IPS DF 6.9 (cell line): ENCODE measurements around the gene DNAI1.

Experiments
- DNase-seq: peaks from one replicate; pipeline ENCODE4 v3.0.0-alpha.2; 2013; ENCODE audit warnings: low read depth, low spot score
- H3K27ac ChIP-seq: one replicate; pipeline ENCODE4 v1.5.1; 2013; ENCODE audit warnings: low read length, control low read depth
- H3K27me3 ChIP-seq: 2 replicates; pipeline ENCODE4 v1.6.1; 2013; ENCODE audit warnings: mild to moderate bottlenecking, low read length; ENCODE audit not compliant: control insufficient read depth, insufficient read depth
- H3K36me3 ChIP-seq: 2 replicates; pipeline ENCODE4 v1.6.1; 2013; ENCODE audit warnings: low read length; ENCODE audit not compliant: control insufficient read depth, insufficient read depth
- H3K4me1 ChIP-seq: 2 replicates; pipeline ENCODE4 v1.6.1; 2013; ENCODE audit warnings: low read length; ENCODE audit not compliant: control insufficient read depth, insufficient read depth
- H3K4me3 ChIP-seq: 2 replicates; pipeline ENCODE4 v1.5.1; 2013; ENCODE audit warnings: mild to moderate bottlenecking, low read length
- H3K9me3 ChIP-seq: 2 replicates; pipeline ENCODE4 v1.6.1; 2013; ENCODE audit warnings: low read length, inconsistent platforms; ENCODE audit not compliant: control insufficient read depth, insufficient read depth
- WGBS: extraction: QIAGEN DNeasy Blood & Tissue Kit; methylation state at CpG from one replicate; pipeline ENCODE4 v1.1.7; 2013; ENCODE audit warnings: mixed read lengths, missing lambda C conversion rate; ENCODE audit not compliant: insufficient read length, insufficient coverage; 5-methylcytosine and 5-hydroxymethylcytosine counted together

The DNAI1 gene

DNA sequence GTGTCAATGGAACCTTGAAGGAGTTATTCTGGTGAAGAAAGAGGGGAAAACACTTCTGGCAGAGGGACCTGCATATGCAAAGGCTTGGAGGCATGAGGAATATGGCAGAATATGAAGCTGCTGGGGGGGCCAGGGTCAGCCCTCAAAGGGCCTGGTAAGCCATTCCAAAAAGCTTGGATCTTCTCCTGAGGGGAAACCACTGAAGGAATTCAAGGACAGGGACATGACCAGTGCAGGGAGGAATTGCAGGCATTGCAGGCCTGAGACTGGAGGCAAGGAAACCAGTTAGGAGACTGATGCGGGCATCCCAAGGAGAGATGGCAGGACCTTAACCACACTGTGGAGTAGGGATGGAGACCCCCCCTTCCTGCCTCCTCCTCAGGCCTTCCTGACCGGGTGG, 42.8 kb downstream of the DNAI1 start:
- Histone ChIP-seq H3K27ac (no peak overlapping the region), H3K36me3 (no peaks in the 10 kb centered on the region), H3K27me3 (no peaks in the 10 kb centered on the region), H3K9me3 (no peaks in the 10 kb centered on the region), H3K4me1 (no peaks in the 10 kb centered on the region; the same call in 1 of the 2 replicates), H3K4me3 (no peak overlapping the region)
- no CpG with 5 or more reads among the region's 2 CpGs for WGBS
- no peak for DNase-seq

DNA sequence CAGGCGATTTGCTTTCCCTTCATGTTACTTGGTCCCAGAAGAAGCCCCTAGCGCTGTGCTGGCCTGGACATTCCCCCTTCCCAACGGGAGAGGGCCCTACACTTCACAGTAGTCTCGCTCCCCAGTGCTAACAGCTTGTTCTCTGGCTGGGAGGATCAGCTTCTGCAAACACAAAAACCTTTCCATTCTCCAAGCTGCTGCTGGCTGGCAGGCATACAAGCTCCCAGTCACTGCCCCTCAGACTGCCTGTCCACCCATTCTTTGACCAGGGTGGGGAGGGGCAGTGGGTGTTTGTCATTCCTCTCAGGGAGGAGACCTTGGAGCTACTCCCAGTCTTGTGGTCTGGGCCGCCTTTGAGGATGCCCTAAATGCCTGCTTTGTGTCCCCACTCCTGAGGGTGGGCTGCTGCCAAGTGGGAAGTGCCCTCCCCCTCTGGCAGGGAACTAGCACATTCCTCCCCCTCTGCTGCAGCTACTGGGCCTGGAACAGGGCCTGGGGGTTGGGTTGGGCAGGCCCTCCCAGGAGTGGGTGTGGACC, 43.4 kb downstream of the DNAI1 start:
- H3K4me3 ChIP-seq: no peak overlapping the region
- no peaks in the 10 kb centered on the region for H3K36me3 ChIP-seq
- H3K27ac ChIP-seq: no peak overlapping the region
- no peaks in the 10 kb centered on the region; the same call in 1 of the 2 replicates for H3K4me1 ChIP-seq
- no peaks in the 10 kb centered on the region for H3K27me3 ChIP-seq
- H3K9me3 ChIP-seq: no peaks in the 10 kb centered on the region
- DNase-seq: no peak
- no CpG with 5 or more reads among the region's 5 CpGs for WGBS

DNA sequence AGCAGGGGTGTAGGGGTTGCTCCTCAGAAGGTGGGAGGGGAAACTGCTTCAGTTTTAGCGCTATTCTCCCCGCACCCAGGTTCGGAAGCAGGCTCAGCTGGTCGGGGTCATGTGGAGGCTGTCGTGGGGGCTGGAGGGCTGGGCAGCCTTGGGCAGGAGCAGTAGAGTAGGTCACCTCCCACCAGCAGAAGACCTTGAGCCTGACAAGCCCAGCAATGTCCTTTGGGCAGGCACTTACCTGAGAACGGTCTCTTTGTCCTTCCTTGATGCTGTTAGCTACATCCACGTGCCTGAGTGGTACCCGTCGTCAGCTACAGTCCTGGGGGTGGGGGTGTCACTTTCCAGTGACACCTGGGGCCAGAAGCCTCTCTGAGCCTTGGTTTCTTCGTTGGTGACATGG, 43.9 kb downstream of the DNAI1 start:
- Histone ChIP-seq H3K27me3 (no peaks in the 10 kb centered on the region), H3K4me1 (no peaks in the 10 kb centered on the region; the same call in 1 of the 2 replicates), H3K4me3 (no peak overlapping the region), H3K36me3 (no peaks in the 10 kb centered on the region), H3K27ac (no peak overlapping the region), H3K9me3 (no peaks in the 10 kb centered on the region)
- WGBS: no CpG with 5 or more reads among the region's 10 CpGs
- no peak for DNase-seq

DNA sequence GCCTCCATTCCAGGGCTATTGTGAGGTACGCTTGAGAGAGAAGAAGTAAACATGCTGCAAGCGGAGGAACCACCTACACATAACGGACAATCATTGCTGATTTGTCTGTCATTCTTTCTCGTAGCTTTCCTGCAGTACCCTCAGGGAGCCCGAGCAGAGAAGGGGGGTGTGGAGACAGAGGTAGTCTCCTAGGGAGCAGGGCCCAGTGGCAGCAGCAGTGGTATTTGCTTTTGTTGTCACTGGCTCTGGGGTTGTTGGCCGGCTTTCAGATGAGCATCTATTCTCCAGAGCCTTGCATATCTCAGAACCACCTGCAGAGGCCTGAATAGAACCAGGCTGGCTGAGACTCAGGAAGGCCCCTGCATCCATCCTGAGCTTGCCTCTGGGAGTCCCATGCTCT, 44.3 kb downstream of the DNAI1 start:
- H3K4me3 ChIP-seq: no peak overlapping the region
- no peaks in the 10 kb centered on the region for H3K27me3 ChIP-seq
- no CpG with 5 or more reads among the region's 6 CpGs for WGBS
- no peaks in the 10 kb centered on the region for H3K36me3 ChIP-seq
- DNase-seq: no peak
- no peaks in the 10 kb centered on the region for H3K9me3 ChIP-seq
- H3K4me1 ChIP-seq: no peaks in the 10 kb centered on the region; the same call in 1 of the 2 replicates
- H3K27ac ChIP-seq: no peak overlapping the region

DNA sequence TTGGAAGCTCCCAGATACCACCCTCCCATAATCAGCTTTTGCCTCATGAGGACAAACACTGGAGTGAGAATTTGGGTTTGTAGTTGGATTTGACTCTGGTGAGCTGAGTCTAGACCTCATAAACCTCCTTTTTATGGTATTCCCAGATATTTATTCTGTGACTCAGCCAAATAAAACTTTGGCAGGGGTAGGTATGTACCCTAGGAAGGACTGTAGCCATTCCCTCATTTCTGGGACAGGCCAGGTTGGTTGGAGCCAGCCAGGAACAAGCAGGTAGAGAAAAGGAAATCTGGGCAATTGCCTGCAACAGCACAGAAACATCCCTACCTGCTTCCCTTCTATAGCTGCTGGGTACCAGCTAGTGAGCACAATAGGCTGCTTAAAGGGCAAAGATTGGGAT, 44.8 kb downstream of the DNAI1 start:
- no peak for DNase-seq
- no peaks in the 10 kb centered on the region for H3K27me3 ChIP-seq
- no peaks in the 10 kb centered on the region for H3K9me3 ChIP-seq
- no peak overlapping the region for H3K27ac ChIP-seq
- H3K4me3 ChIP-seq: no peak overlapping the region
- no peaks in the 10 kb centered on the region for H3K36me3 ChIP-seq
- no peaks in the 10 kb centered on the region; the same call in 1 of the 2 replicates for H3K4me1 ChIP-seq

DNA sequence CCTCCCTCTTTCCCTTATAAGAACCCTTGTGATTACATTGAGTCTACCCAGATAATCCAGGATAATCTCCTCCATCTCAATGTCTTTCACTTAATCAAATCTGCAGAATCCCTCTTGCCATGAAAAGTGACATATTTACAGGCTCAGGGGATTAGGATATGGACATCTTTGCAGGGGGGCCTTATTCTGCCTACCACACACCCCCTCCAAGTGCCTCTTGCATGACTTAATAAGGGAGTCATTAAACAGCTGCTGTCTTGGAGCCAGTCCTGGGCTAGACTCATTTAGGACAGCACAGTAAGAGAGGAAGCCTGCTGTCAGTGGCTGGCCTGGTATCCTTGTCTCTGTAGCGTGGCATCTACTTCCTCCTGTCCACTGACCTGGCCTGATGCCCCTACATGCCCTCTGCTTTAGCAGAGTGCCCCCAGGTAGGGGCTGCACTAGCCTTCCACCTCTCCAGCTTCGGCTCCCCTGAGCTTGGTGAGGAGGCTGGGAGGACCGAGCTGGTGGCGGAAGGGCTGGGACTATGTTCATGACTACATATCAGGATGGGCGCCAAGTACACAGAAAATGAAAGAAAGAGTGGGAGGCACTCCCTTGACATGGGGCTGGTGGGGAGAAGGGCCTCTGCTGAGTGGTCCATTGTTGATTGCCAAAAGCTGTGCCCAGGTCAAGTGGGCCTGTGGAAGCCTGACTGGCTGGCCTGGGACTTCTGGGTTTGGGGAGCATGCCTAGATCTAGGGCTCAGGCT, 46.9 kb downstream of the DNAI1 start:
- WGBS: no CpG with 5 or more reads among the region's 5 CpGs
- DNase-seq: no peak

DNA sequence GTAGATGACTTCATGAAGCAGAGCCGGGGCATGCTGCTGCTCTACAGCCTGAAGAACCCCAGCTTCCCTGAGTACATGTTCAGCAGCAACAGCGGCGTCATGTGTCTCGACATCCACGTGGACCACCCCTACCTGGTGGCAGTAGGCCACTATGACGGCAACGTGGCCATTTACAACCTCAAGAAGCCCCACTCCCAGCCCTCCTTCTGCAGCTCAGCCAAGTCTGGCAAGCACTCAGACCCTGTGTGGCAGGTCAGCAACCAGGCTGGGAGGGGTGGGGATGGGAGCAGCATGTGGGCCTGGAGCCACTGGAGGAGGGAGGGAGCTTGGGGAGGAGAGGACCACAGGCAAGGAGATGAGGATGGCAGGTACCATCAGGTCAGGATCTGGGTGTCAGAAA, 48.0 kb downstream of the DNAI1 start:
- no CpG with 5 or more reads among the region's 7 CpGs for WGBS

More for the DNA sequence above, 46.9 kb downstream of the DNAI1 start:
- Histone ChIP-seq H3K4me1 (peaks cover 1% of the 10 kb centered on the region; the same call in 1 of the 2 replicates), H3K9me3 (no peaks in the 10 kb centered on the region), H3K4me3 (no peak overlapping the region), H3K36me3 (no peaks in the 10 kb centered on the region), H3K27ac (no peak overlapping the region), H3K27me3 (no peaks in the 10 kb centered on the region)

DNA sequence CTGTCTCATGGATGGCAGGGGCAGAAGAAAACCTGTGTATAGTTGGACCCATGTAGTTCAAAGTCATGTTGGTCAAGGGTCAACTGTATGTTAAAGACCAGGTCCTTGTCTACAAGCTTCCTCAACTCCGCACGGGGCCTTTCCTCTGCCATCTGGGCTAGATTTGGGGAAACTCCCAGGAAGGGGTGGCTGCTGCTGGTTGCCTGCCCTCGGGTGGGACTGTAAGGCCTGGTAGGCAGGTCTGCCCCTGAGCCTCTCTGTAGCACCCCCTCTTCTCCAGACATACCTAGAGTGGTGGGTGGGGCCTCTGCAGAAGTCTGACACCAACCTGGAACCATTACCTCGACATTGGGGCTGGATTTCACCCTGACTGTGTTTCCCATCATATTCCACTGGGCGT, 49.0 kb downstream of the DNAI1 start:
- WGBS: no CpG with 5 or more reads among the region's 5 CpGs
- H3K27ac ChIP-seq: no peak overlapping the region
- DNase-seq: no peak

More for the DNA sequence above, 48.0 kb downstream of the DNAI1 start:
- H3K27ac ChIP-seq: no peak overlapping the region
- no peaks in the 10 kb centered on the region for H3K27me3 ChIP-seq
- no peaks in the 10 kb centered on the region for H3K9me3 ChIP-seq
- peaks cover 1% of the 10 kb centered on the region; the same call in 1 of the 2 replicates for H3K4me1 ChIP-seq
- no peak for DNase-seq
- no peaks in the 10 kb centered on the region for H3K36me3 ChIP-seq
- H3K4me3 ChIP-seq: no peak overlapping the region

DNA sequence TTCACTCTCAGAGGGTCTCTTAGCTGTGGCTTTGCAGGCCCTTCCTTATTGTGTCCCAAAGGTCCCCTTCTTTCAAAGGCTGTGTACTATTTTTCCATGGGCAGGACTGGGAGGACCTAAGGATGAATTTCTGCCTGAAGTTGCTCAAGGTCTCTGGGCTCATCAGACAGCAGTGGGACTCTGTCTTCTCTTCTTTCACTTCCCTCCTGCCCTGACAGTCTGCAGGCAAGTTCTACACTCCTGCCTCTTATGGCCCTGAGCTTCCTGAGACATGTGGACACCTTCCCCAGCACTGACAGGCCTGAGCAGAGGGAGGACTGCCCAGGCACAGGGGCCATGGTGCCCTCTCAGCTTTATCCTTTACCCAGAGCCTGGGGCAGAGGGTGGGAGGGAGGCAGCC, 49.4 kb downstream of the DNAI1 start:
- no peak for DNase-seq
- Histone ChIP-seq H3K9me3 (no peaks in the 10 kb centered on the region), H3K36me3 (no peaks in the 10 kb centered on the region), H3K27me3 (no peaks in the 10 kb centered on the region), H3K4me3 (no peak overlapping the region), H3K27ac (no peak overlapping the region), H3K4me1 (peaks cover 3% of the 10 kb centered on the region)

More for the DNA sequence above, 49.0 kb downstream of the DNAI1 start:
- H3K36me3 ChIP-seq: no peaks in the 10 kb centered on the region
- peaks cover 2% of the 10 kb centered on the region for H3K4me1 ChIP-seq
- H3K27me3 ChIP-seq: no peaks in the 10 kb centered on the region
- no peak overlapping the region for H3K4me3 ChIP-seq
- no peaks in the 10 kb centered on the region for H3K9me3 ChIP-seq

DNA sequence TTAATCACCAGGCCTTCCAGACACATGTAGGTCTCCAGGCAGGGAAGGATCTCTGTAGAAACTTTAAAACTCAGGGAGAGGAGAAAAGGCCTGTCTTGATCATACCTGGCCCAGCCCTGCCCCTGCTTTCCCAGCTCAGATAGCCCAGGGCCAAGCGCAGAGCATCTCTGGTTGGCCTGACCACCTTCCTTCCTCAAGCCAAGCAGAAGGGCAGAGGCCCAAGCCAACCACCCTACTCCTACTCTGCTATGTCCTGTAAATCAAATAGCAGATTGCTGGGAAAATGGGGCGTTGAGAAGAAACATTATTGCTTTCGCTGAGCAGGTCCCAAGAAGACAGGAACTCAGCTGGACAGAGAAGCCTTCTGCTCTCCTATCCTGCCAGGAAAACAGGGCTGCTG, 49.9 kb downstream of the DNAI1 start:
- Histone ChIP-seq H3K27ac (no peak overlapping the region), H3K4me1 (peaks cover 3% of the 10 kb centered on the region), H3K4me3 (no peak overlapping the region), H3K27me3 (no peaks in the 10 kb centered on the region), H3K36me3 (no peaks in the 10 kb centered on the region), H3K9me3 (no peaks in the 10 kb centered on the region)
- WGBS: no CpG with 5 or more reads among the region's 3 CpGs
- no peak for DNase-seq

DNA sequence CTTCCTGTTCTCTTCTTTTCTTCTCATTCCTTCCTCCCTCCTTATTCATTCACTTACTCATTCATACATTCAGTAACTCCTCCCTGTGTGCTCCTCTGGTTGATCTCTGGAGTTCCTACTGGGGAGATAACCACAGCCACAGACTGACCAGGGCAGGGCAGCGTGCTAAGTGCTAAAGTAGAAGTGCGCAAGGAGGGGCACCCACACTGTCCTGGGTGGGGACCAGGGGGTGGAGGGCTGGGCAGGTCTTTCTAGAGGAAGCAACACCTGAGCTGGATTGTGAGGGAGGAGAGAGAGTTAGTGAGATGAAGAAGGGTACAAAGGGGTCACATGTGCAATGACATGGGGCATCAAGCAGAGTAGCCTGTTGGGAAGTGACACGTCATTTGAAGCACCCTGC, 50.3 kb downstream of the DNAI1 start:
- H3K4me3 ChIP-seq: no peak overlapping the region
- no peaks in the 10 kb centered on the region for H3K27me3 ChIP-seq
- H3K9me3 ChIP-seq: no peaks in the 10 kb centered on the region
- peaks cover 6% of the 10 kb centered on the region for H3K4me1 ChIP-seq
- H3K36me3 ChIP-seq: no peaks in the 10 kb centered on the region
- no peak for DNase-seq
- no peak overlapping the region for H3K27ac ChIP-seq
- WGBS: no CpG with 5 or more reads among the region's 3 CpGs
